Thyroid gland (tissue), 4 donors: ENCODE measurements around the gene ACOX3.

Experiments used
- POLR2A ChIP-seq, 2 donors: fragments of 450-650 bp; IDR thresholded peaks; one replicate each; pipeline ENCODE4 v1.6.1; 2017; ENCODE audit warnings: antibody characterized with exemption in 2 of 2, mild to moderate bottlenecking in 2 of 2, moderate library complexity in 1 of 2
- TF ChIP-seq, protein P1 (sequence below), 6 experiments: fragments of 200-600 bp in 3 of 6; fragments of 450-650 bp in 3 of 6; sonication (generic) in 3 of 6; IDR thresholded peaks; one replicate each; pipeline ENCODE4 v1.5.1; 2016 to 2019; ENCODE audit warnings: antibody characterized with exemption in 6 of 6, mild to moderate bottlenecking in 2 of 6, inconsistent platforms in 1 of 6, moderate library complexity in 1 of 6

DNA sequence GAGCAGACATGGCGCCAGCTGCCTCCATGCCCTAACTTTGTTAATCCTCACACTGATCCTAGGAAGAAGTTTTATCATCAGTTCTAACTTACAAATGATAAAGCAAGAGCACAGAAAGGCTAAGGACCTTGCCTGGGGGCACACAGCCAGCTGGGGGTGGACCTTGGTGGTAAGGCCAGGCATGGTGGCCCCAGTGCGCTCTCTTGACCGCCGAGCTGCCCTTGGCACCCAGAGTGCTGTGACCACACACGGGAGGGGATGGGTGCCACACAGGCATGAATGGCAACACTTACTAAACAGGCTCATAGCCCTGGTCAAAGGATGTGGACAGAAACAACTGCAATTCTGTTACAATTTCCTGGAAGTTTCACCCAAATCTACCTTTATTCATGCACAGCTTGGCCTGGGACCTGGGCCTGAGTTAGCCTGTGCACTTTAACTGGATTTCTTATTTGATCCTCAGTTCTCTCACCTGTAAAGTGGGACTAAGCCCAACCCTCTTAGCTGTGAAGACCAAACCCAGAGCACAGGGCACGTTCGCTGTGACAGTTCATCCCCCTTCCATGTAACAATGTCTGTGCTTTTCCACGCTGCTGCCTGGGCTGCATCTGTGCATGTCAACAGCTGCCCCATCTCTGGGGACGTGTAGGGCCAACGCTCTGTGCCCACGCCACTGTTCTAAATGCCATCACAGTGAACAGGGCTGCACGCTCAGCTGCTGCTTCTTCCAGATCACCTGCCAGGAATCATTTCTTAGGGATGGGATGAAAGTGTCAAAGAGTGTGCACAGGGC, 44.8 kb downstream of the ACOX3 start:
- no peak for TF ChIP-seq POLR2A (IDR thresholded peaks at IDR 0.05)
- TF ChIP-seq, protein P1, sequence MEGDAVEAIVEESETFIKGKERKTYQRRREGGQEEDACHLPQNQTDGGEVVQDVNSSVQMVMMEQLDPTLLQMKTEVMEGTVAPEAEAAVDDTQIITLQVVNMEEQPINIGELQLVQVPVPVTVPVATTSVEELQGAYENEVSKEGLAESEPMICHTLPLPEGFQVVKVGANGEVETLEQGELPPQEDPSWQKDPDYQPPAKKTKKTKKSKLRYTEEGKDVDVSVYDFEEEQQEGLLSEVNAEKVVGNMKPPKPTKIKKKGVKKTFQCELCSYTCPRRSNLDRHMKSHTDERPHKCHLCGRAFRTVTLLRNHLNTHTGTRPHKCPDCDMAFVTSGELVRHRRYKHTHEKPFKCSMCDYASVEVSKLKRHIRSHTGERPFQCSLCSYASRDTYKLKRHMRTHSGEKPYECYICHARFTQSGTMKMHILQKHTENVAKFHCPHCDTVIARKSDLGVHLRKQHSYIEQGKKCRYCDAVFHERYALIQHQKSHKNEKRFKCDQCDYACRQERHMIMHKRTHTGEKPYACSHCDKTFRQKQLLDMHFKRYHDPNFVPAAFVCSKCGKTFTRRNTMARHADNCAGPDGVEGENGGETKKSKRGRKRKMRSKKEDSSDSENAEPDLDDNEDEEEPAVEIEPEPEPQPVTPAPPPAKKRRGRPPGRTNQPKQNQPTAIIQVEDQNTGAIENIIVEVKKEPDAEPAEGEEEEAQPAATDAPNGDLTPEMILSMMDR (IDR thresholded peaks at IDR 0.05), result no peak
